Activated naive CD4-positive, alpha-beta T cell treated with anti-CD3 and anti-CD28 coated beads, Interleukin-2, amount 10 ng/mL, durations not matched to agents 7 days and 5 days (primary cell): Measurements from ENCODE around the gene LAMTOR4.

Experiments
- CTCF ChIA-PET: fragments of 350-600 bp; sonication (Branson Sonifier 250); formaldehyde crosslinking; loops from one replicate; lab custom pipeline; 2021; ENCODE audit warnings: antibody characterized with exemption; lab: Charles Lee
- DNase-seq: peaks from one replicate; pipeline ENCODE4 v3.0.0-alpha.2; 2020
- H3K27ac Mint-ChIP-seq: one replicate; pipeline ENCODE4 v1.8.0; 2021; ENCODE audit warnings: mild to moderate bottlenecking, moderate library complexity, mixed read lengths
- H3K27me3 Mint-ChIP-seq: one replicate; pipeline ENCODE4 v1.8.0; 2021; ENCODE audit warnings: mild to moderate bottlenecking, mixed read lengths
- H3K36me3 Mint-ChIP-seq: one replicate; pipeline ENCODE4 v1.8.0; 2021; ENCODE audit warnings: mixed read lengths
- H3K4me1 Mint-ChIP-seq: one replicate; pipeline ENCODE4 v1.8.0; 2021; ENCODE audit warnings: mixed read lengths
- H3K4me3 Mint-ChIP-seq: one replicate; pipeline ENCODE4 v1.8.0; 2021; ENCODE audit warnings: mild to moderate bottlenecking, moderate library complexity, mixed read lengths
- H3K9me3 Mint-ChIP-seq: one replicate; pipeline ENCODE4 v1.8.0; 2021; ENCODE audit warnings: mixed read lengths

Gene LAMTOR4

DNA sequence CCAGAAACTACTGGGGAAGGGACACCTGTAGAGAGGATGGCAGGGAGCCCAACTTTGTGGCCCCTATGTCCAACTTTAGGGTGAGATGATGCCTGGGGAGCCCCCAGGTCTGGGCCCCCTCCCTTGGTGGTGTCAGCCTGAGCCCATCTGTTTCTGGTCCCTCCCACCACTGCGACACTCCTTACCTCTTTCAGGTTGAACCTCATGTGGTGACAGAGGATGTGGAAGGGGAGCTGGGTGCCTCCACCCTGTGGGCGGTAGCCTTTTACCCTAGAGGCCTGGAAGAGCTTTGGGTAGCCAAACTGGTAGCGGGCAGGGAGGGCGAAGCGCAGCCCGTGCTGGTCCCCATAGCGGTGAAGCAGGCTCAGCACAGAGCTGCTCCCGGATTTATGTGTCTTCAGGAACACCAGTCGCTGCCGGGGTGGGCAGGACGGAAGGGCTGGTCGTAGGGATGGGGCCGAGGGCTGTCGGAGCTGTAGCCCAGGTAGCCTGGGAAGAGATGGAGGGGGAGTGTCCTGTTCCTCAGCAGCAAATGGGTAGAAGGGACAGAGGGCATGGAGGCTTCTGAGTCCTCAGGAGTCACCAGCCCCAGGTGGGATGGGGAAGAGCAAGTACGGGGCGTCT lies 17.7 kb downstream of the LAMTOR4 start:
- Mint-ChIP-seq H3K4me3 (peak overlapping the region; percentile 74), H3K4me1 (peaks cover 90% of the 10 kb centered on the region), H3K9me3 (no peaks in the 10 kb centered on the region), H3K27me3 (peaks cover 24% of the 10 kb centered on the region), H3K27ac (peak overlapping the region; percentile 93), H3K36me3 (peaks cover 6% of the 10 kb centered on the region)
- CTCF ChIA-PET: interaction anchor here (0.7 to 1.5 kb wide), 4 partner anchors 9 to 52 kb away, joined by 3 to 5 read pairs (median 4); no protein-coding TSS in a partner anchor
- DNase-seq: peak; percentile 77

DNA sequence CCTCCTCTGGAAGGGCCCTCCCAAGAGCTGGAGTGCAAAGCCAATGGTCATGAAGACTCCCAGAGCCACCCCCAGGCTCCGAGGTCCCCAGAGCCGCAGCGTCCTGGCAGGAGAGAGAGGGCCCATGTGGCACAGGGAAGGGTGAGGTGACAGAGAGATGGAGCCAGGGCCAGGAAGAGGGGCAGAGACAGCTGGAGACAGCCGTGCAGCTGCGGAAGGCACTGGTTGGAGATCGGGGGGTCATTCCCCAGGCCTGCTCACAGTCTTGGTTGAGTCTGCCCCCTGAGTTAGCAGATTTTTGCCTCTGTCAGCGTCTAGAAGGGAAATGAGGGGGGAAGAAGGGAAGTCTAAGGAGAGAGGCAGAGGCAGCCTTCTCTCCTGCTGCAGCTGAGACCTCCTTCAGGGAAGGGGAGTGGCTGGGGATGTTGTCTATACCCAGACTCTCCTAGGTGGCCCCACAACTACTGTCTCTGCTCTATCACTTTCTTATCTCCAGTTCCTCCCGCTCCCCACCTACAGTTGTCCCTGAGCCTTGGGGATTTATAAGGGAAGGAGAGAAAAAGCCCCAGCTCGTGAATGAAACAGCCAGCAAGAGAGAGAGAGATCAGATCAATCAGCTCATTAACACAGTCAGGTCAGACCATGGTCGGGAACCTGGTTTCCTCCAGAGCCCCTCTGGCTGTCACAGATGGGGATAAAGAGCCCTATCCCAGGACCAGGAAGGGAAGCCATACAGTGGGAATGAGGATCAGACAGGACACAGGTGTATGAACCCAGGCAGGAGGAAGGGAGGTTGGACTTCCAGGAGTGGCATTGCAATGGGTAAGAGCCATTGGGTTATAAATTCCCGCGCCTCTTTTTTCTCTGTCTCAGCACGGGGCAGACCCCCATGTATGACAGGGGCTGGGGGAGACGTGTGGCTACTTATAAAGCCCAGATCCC lies 18.5 kb downstream of the LAMTOR4 start:
- no peak for DNase-seq
- H3K27me3 Mint-ChIP-seq: peaks cover 29% of the 10 kb centered on the region
- peak overlapping the region; percentile 93 for H3K27ac Mint-ChIP-seq

DNA sequence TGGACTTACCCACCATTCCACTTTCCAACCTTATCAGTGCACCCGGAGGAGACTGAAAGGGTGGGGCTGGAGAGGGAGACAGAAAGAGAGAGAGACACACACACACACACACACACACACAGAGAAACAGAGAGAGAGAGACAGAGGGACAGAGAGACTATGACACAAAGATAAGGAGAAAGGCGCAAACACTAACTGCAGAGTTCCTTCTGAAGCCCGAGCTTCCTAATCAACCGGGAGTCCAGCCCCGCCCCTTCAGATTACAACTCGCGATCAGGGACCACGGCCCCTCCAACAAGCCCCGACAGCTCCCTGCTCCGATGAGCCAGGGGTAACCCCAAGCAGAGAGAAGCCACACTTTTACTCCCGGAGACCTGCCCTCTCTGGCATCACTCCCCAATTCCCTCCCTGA lies 19.2 kb downstream of the LAMTOR4 start:
- H3K4me3 Mint-ChIP-seq: peak overlapping the region; percentile 74
- H3K27me3 Mint-ChIP-seq: peaks cover 29% of the 10 kb centered on the region
- H3K9me3 Mint-ChIP-seq: no peaks in the 10 kb centered on the region
- CTCF ChIA-PET: interaction anchor here (1.3 to 1.9 kb wide), 3 partner anchors 9 to 35 kb away, joined by 3 to 8 read pairs (median 5); partner anchors contain the start of genes GPC2, LAMTOR4 and STAG3
- peaks cover 80% of the 10 kb centered on the region for H3K4me1 Mint-ChIP-seq
- H3K27ac Mint-ChIP-seq: peak overlapping the region; percentile 93
- H3K36me3 Mint-ChIP-seq: peaks cover 6% of the 10 kb centered on the region
- no peak for DNase-seq

More for the DNA sequence above, 18.5 kb downstream of the LAMTOR4 start:
- H3K36me3 Mint-ChIP-seq: peaks cover 6% of the 10 kb centered on the region
- CTCF ChIA-PET: interaction anchor here (0.7 to 1.9 kb wide), 6 partner anchors 9 to 51 kb away, joined by 3 to 8 read pairs (median 4); partner anchors contain the start of genes GPC2, LAMTOR4 and STAG3
- peak overlapping the region; percentile 74 for H3K4me3 Mint-ChIP-seq
- peaks cover 87% of the 10 kb centered on the region for H3K4me1 Mint-ChIP-seq
- no peaks in the 10 kb centered on the region for H3K9me3 Mint-ChIP-seq

DNA sequence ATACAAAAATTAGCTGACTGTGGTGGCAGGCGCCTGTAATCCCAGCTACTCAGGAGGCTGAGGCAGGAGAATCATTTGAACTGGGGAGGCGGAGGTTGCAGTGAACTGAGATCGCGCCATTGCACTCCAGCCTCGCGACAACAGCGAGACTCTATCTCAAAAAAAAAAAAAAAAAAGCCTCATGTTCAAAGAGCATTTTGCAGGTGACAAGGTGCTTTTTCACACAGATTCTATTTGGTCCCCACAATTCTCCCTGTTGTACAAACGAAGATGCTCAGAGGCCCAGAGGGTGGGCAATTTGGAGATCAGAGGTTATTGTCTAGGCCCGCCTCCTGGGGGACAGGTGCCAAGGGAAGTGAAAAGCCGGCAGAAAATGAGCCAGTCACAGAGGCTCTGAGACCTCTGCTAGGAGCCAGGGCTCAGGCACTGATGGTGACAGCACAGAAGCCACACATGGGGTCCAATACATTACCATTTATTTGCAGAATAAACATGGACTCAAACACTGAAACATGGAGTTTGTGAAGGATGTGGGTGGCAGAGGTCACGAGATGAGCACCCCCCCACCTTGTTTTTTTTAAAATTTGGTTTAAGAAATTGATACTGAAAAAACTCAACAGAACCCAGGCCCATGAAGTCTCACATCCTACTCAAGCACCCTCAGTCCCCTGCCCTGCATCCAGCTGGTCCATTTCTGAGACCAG lies 20.6 kb downstream of the LAMTOR4 start:
- CTCF ChIA-PET: no interaction called here
- DNase-seq: peak; percentile 46
- Mint-ChIP-seq H3K27me3 (peaks cover 42% of the 10 kb centered on the region), H3K4me1 (peaks cover 71% of the 10 kb centered on the region), H3K4me3 (peak overlapping the region; percentile 74), H3K27ac (peak overlapping the region; percentile 93), H3K9me3 (no peaks in the 10 kb centered on the region), H3K36me3 (peaks cover 6% of the 10 kb centered on the region)

DNA sequence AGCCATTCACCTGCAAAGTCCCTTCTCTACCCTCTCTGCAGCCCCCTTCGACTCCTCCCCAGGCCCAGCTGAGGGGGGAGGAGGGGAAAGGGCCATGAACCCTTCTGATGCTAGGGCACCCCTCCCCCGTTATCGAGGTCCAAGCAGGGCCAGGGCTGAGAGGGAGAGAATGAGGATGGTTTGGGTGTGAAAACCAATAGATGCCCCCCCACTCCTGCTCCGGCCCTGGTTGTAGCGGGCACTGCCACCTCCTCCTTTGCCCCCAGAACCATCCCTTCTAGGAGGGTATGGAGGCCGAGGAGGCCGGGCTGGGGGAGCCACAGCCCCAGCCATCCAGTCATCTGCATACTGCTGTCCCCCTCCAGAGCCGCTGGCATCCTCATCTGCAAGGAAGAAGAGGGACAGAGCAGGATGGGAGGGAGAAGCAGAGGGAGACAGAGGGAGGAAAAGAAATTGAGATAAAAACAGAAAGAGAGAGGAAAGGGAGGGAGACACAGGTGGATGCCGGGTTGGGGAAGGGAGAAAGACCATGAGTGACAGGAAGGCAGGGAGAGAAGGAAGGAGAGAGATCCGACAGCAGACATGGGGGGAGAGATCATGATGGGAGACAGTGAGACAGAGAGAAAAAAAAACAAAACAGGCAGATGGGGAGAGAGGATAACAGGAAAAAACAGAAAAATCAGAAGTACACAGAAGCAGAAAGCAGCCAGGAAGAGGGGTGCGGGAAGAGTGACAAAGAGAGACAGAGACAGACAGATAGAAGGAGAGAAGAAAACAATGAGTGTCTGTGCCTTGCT lies 21.6 kb downstream of the LAMTOR4 start:
- CTCF ChIA-PET: no interaction called here
- no peak for DNase-seq
- H3K9me3 Mint-ChIP-seq: no peaks in the 10 kb centered on the region
- peak overlapping the region; percentile 62 for H3K4me3 Mint-ChIP-seq
- peaks cover 46% of the 10 kb centered on the region for H3K27me3 Mint-ChIP-seq
- H3K4me1 Mint-ChIP-seq: peaks cover 73% of the 10 kb centered on the region
- peaks cover 10% of the 10 kb centered on the region for H3K36me3 Mint-ChIP-seq
- peak overlapping the region; percentile 71 for H3K27ac Mint-ChIP-seq

DNA sequence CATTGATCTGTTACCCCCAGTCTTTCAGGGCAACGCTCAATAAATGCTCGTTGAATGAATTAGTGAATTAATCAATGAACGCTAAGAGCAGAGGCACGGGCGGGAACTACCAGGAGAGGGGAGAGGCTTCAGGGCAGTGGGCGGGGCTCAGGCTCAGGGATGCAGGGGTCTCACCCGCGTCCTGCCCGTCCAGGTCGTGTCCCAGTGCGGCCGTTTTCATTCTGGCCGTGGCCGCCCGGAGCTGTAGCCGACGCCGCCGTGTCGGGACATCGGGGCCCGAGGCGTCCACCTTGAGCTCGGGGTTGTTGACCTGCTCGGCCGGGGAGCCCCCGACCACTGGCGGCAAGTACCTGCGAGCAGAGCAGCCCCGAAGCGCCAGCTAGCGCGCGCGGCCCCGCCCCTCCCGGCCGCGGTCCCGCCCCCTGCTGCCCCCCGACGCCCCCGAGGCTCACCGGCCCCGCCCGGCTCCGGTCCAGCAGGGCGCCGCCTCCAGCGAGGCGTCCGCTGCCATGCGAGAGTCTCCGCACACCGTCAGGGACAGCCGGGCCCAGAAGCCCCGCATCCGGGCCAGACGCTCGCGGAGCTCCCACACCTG lies 22.5 kb downstream of the LAMTOR4 start:
- CTCF ChIA-PET: no interaction called here
- Mint-ChIP-seq H3K4me3 (peak overlapping the region; percentile 62), H3K27ac (no peak overlapping the region), H3K27me3 (peaks cover 53% of the 10 kb centered on the region), H3K9me3 (no peaks in the 10 kb centered on the region), H3K4me1 (peaks cover 70% of the 10 kb centered on the region), H3K36me3 (peaks cover 7% of the 10 kb centered on the region)
- peak; percentile 69 for DNase-seq

DNA sequence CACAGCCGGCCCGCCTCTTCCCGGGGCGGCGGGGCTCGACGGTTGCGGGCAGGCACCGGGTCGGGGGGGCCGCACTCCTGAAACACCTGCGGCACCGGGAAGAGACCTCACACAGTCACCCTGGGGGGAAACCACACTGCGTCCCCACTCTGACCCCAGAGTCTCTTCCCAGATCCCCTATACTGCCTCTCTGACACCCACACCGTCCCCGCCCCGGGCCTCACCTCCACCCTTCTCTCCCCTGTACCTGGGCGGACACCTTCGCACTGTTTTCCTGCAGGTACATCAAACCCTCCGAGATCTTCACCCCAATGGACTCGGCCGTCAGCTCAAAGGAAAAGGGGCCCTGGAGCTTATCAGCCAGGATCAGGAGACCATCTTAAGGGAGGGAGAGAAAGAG lies 23.1 kb downstream of the LAMTOR4 start:
- CTCF ChIA-PET: no interaction called here
- Mint-ChIP-seq H3K9me3 (no peaks in the 10 kb centered on the region), H3K27me3 (peaks cover 58% of the 10 kb centered on the region), H3K4me1 (peaks cover 70% of the 10 kb centered on the region), H3K27ac (peak overlapping the region; percentile 4), H3K4me3 (peak overlapping the region; percentile 72), H3K36me3 (peaks cover 4% of the 10 kb centered on the region)
- no peak for DNase-seq

DNA sequence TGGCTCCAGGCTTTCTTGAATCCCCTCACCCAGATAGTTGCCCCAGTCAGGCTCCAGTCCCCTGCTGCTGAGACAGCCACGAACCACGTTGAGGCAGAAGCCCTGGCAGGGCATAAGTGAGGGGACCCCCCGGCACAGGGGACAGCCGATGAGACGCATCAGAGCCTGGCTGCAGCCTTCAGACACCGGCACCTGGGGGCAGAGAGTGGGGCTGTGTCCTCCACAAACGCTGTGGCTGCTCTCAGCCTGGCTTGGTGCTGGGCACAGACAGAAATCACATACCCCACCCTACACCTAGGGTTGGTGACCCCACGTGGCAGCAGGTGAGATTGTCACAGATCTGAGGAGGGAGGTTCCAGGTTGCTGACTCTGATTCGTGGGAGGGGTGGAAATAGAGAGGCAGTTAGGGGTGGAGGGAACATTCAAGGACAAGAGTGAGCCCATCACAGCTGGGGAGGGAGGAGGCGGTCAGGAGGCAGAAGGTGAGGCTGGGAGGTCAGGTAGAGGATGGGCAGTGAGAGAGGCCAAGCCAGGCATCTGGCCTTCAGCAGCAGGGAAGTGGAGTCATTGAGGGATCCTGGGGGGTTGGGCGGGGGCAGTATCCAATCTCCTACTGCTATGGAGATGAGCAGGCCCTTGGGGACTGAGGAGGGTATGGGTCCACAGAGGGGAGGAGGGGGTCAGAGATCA lies 25.2 kb downstream of the LAMTOR4 start:
- H3K9me3 Mint-ChIP-seq: no peaks in the 10 kb centered on the region
- no peak overlapping the region for H3K4me3 Mint-ChIP-seq
- H3K27me3 Mint-ChIP-seq: peaks cover 56% of the 10 kb centered on the region
- peaks cover 4% of the 10 kb centered on the region for H3K36me3 Mint-ChIP-seq
- H3K27ac Mint-ChIP-seq: peak overlapping the region; percentile 46
- CTCF ChIA-PET: interaction anchor here (1.3 kb wide), 1 partner anchor 41 kb away, joined by 4 read pairs; no protein-coding TSS in a partner anchor
- H3K4me1 Mint-ChIP-seq: peaks cover 68% of the 10 kb centered on the region
- DNase-seq: no peak

DNA sequence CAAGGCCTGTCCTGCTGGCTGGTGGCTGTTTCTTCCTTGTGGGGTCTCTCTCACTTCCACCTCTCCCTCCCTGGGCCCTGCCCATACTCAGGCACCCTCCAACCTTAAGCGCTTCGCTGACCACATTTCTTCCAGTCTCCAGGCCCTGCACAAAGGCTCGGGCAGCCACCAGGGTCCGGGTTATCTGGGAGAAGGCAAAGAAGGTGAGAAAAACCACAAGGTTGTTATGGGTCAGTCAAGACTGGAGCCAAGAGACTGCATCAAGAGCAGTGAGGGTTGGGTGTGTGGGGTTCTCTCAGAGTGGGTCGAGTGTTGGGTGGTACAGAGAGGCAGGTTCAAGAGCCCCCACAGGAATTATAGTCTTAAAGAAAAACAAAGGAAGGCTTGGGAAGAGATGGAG lies 25.9 kb downstream of the LAMTOR4 start:
- Mint-ChIP-seq H3K36me3 (peaks cover 4% of the 10 kb centered on the region), H3K9me3 (no peaks in the 10 kb centered on the region), H3K27ac (no peak overlapping the region), H3K27me3 (peaks cover 56% of the 10 kb centered on the region), H3K4me1 (peaks cover 67% of the 10 kb centered on the region), H3K4me3 (no peak overlapping the region)
- DNase-seq: no peak
- CTCF ChIA-PET: no interaction called here

DNA sequence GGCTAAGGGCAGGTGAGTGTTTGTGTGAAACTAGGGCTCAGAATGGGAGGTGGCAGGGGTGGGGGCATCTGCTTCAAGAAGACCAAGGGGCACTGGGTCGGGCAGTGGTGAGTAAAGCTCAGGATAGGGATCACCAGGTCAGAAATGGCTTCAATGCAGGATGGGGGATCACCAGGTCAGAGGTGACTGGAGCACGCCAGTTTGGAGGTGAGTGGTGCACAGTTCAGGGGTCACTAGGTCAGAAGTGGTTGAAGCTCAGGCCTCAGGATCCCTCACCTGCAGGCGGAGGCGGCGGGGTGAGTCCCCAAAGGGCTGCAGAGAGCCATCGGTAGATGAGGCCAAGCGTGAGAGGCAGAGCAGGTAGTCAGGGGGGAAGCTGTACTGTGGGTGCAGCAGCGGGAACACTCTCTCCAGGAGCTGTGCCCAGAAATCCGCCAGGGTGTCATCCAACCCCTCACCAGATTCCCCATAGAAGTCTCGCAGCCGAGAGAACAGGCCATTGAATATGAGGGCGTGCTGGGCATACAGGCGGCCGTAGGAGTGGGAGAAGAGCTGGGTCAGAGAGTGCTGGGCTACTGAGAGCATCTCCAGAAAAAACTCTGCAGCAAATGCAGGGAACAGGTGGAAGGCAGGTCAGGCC lies 26.7 kb downstream of the LAMTOR4 start:
- Mint-ChIP-seq H3K4me1 (peaks cover 66% of the 10 kb centered on the region), H3K9me3 (peaks cover 2% of the 10 kb centered on the region), H3K4me3 (peak overlapping the region; percentile 62), H3K27ac (peak overlapping the region; percentile 13), H3K36me3 (peaks cover 7% of the 10 kb centered on the region), H3K27me3 (peaks cover 53% of the 10 kb centered on the region)
- DNase-seq: no peak
- CTCF ChIA-PET: no interaction called here

DNA sequence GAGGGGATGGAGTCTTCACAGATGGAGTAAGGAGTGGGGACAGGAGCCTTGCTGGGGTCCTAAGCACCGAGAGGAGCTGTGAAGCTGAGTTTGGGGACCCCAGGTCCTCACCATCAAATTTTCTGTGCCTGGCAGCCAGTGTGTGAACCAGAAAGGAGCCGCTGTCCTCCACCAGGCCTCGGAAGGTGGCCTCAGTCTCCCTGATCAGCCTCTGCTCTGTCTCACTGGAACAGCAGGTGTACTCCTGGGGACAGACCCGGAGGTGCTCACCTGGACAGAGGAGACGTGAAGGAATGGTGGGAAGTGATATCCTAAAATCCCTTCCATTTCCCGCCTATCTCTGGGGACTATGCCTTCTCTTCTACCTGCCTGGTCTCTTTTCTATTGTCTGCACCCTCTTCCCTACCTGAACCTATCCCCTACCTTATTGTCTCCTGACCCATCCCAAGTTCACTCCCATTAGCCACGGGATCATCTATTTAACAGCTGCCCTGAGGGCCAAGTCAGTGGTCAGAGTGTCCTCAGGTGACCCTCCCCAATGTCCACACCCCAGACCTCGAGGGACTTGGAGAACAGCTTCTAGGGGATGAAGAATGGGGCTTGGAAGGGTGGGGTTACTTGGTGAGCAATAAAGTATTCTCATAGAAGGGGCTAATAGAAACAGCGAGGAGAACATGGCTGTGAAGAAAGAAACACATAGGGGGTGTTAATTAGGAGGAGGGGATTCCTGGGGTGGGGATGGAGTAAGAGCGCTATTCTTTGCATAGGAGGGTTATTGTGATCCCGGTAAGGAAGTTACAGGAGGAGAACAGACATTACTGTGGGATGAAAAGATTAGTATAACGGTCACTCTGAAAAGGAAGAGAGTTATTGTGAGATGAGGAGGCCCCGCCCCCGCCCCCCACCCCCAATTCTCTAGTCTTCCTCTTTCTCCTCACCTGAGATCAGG lies 27.7 kb downstream of the LAMTOR4 start:
- H3K27me3 Mint-ChIP-seq: peaks cover 46% of the 10 kb centered on the region
- CTCF ChIA-PET: interaction anchor here (1.3 to 2.5 kb wide), 3 partner anchors 9 to 35 kb away, joined by 4 to 8 read pairs (median 5); partner anchors contain the start of gene GAL3ST4
- H3K36me3 Mint-ChIP-seq: peaks cover 10% of the 10 kb centered on the region
- peaks cover 7% of the 10 kb centered on the region for H3K9me3 Mint-ChIP-seq
- no peak overlapping the region for H3K27ac Mint-ChIP-seq
- peak; percentile 18 for DNase-seq
- H3K4me1 Mint-ChIP-seq: peaks cover 69% of the 10 kb centered on the region
- H3K4me3 Mint-ChIP-seq: peak overlapping the region; percentile 75
